ENCODE data around the gene GPRIN3. TPM values are rescaled to one million over a fixed set of nuclear protein-coding genes. Genes with fewer than 3 reads are reported as not detected.

GPRIN3 gene
- total RNA-seq, 1 experiment from 2014 or later: 0.39 TPM

DNA sequence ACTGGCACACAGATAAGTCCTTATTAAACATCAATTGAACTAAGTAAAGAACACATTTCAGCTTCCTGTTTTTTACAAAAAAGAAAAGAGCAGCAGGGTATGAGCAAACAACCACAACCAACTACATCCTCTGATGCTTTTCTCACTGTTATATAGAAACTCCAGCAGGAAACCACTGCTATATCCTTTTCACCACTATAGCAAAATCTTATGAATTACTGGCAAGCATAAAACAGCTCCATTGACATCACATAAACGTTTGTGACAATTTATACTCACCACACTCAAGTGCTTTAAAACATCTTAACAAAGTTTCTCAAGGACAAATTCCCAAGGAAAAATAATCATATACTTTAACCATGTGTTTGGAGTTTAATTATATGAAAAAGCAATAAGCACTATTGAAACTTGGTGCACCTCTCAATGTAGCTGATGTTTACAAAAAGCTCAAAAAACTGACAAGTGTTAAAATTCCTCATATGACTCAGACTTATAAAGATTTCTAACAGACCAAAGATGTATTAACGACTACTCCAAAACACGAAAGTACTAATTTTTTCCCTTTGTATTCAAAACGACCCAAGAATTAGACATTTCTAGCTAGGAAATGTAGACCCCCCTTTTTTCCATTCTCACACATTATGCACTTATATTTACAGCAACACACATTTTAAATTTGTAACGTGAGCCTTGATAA, 12.9 kb downstream of the GPRIN3 start:
- Histone ChIP-seq H3K9me2 (ENCODE audit: insufficient read depth) (no peaks in the 10 kb centered on the region), H3K4me2 (ENCODE audit: low read length) (no peak overlapping the region), H3K9ac (ENCODE audit: low read length) (no peak overlapping the region), H3K27ac (ENCODE audit: low read depth, low read length) (no peak overlapping the region), H3K4me1 (ENCODE audit: control insufficient read depth in 1 of 2, insufficient read depth in 2 of 2, low read length in 2 of 2) (peaks cover 0 to 3% of the 10 kb centered on the region in 2 experiments; a peak in 2 of 4 replicates), H2AFZ (ENCODE audit: low read depth, low read length, poor library complexity, severe bottlenecking) (no peak overlapping the region), H3K9me3 (ENCODE audit: control insufficient read depth in 1 of 2, insufficient read depth in 1 of 2, low read depth in 1 of 2, low read length in 2 of 2) (no peaks in the 10 kb centered on the region), H4K20me1 (ENCODE audit: insufficient read depth) (no peaks in the 10 kb centered on the region), H3K27me3 (ENCODE audit: insufficient read depth, low read length) (no peaks in the 10 kb centered on the region), H3K4me3 (replicated peaks in 1 of 2; ENCODE audit: low read depth in 1 of 2, low read length in 2 of 2) (no peak overlapping the region), H3K79me2 (ENCODE audit: insufficient read depth, low read length) (no peaks in the 10 kb centered on the region), H3K36me3 (ENCODE audit: control insufficient read depth in 1 of 2, insufficient read depth in 2 of 2, low read length in 2 of 2) (no peaks in the 10 kb centered on the region)
- CTCF ChIA-PET: no interaction called here
- ATAC-seq (no peak), DNase-seq (ENCODE audit: low read depth, low spot score) (no peak)
- POLR2A ChIA-PET: no interaction called here
- RAD21 ChIA-PET (ENCODE audit: low non-redundant PET in 1 of 2, low total read pairs in 2 of 2, uncharacterized antibody in 2 of 2, unreplicated experiment in 2 of 2): no interaction called here
- BruUV-seq (replicated peaks): no TSS peak
- intact Hi-C loops (cut with micrococcal nuclease): no loop called here
- no peak for TF ChIP-seq ZFX (IDR thresholded peaks at IDR 0.05)
- no peak for TF ChIP-seq FOSL1 (IDR thresholded peaks at IDR 0.05; ENCODE audit: low read depth)
- TF ChIP-seq CBX3 (IDR thresholded peaks at IDR 0.05; ENCODE audit: low read depth): no peak
- no peak for TF ChIP-seq TCF7L2 (IDR thresholded peaks at IDR 0.05; ENCODE audit: borderline replicate concordance, extremely low read depth, insufficient read depth, insufficient read length)
- TF ChIP-seq, protein P1, sequence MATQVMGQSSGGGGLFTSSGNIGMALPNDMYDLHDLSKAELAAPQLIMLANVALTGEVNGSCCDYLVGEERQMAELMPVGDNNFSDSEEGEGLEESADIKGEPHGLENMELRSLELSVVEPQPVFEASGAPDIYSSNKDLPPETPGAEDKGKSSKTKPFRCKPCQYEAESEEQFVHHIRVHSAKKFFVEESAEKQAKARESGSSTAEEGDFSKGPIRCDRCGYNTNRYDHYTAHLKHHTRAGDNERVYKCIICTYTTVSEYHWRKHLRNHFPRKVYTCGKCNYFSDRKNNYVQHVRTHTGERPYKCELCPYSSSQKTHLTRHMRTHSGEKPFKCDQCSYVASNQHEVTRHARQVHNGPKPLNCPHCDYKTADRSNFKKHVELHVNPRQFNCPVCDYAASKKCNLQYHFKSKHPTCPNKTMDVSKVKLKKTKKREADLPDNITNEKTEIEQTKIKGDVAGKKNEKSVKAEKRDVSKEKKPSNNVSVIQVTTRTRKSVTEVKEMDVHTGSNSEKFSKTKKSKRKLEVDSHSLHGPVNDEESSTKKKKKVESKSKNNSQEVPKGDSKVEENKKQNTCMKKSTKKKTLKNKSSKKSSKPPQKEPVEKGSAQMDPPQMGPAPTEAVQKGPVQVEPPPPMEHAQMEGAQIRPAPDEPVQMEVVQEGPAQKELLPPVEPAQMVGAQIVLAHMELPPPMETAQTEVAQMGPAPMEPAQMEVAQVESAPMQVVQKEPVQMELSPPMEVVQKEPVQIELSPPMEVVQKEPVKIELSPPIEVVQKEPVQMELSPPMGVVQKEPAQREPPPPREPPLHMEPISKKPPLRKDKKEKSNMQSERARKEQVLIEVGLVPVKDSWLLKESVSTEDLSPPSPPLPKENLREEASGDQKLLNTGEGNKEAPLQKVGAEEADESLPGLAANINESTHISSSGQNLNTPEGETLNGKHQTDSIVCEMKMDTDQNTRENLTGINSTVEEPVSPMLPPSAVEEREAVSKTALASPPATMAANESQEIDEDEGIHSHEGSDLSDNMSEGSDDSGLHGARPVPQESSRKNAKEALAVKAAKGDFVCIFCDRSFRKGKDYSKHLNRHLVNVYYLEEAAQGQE (IDR thresholded peaks at IDR 0.05; ENCODE audit: low read depth): no peak
- no peak for TF ChIP-seq EZH2 (IDR thresholded peaks at IDR 0.05)
- no peak for TF ChIP-seq EGR1 (IDR thresholded peaks at IDR 0.05; ENCODE audit: low read depth)

Data from HCT116 (cell line).